Measurements from ENCODE around the gene PCDH9. TPM values are rescaled to one million over a fixed set of nuclear protein-coding genes. Genes with fewer than 3 reads are reported as not detected.

PCDH9 gene
- total RNA-seq, 1 donor from 2014 or later, result 9.8 TPM

- no peak overlapping the region for H3K4me3 Mint-ChIP-seq (ENCODE audit: unreplicated experiment)
- DNase-seq (ENCODE audit: low spot score), result no peak
- H3K27ac Mint-ChIP-seq (ENCODE audit: unreplicated experiment), result no peak overlapping the region
- H3K27me3 Mint-ChIP-seq (ENCODE audit: low read depth), result no peaks in the 10 kb centered on the region
- H3K4me1 Mint-ChIP-seq (ENCODE audit: low read depth), result no peaks in the 10 kb centered on the region
- H3K9me3 Mint-ChIP-seq (ENCODE audit: low read depth), result no peaks in the 10 kb centered on the region
- TF ChIP-seq CTCF (IDR thresholded peaks at IDR 0.05), result no peak
- no peaks in the 10 kb centered on the region for H3K36me3 Mint-ChIP-seq (ENCODE audit: low read depth)
Measured at GRCh38 chr13:67017276-67017675, 212.9 kb downstream of the PCDH9 start.

GRCh38 chr13:67015976-67016600 is 214.0 kb downstream of the PCDH9 start:
- Mint-ChIP-seq H3K27me3 (ENCODE audit: low read depth) (no peaks in the 10 kb centered on the region), H3K27ac (ENCODE audit: unreplicated experiment) (no peak overlapping the region), H3K9me3 (ENCODE audit: low read depth) (no peaks in the 10 kb centered on the region), H3K4me3 (ENCODE audit: unreplicated experiment) (no peak overlapping the region), H3K36me3 (ENCODE audit: low read depth) (no peaks in the 10 kb centered on the region), H3K4me1 (ENCODE audit: low read depth) (no peaks in the 10 kb centered on the region)
- no peak for TF ChIP-seq CTCF (IDR thresholded peaks at IDR 0.05)
- no peak for DNase-seq (ENCODE audit: low spot score)

GRCh38 chr13:67014399-67014798 is 215.7 kb downstream of the PCDH9 start:
- H3K9me3 Mint-ChIP-seq (ENCODE audit: low read depth), result no peaks in the 10 kb centered on the region
- TF ChIP-seq CTCF (IDR thresholded peaks at IDR 0.05), result no peak
- no peak for DNase-seq (ENCODE audit: low spot score)
- H3K4me3 Mint-ChIP-seq (ENCODE audit: unreplicated experiment), result no peak overlapping the region
- no peaks in the 10 kb centered on the region for H3K4me1 Mint-ChIP-seq (ENCODE audit: low read depth)
- no peaks in the 10 kb centered on the region for H3K27me3 Mint-ChIP-seq (ENCODE audit: low read depth)
- H3K27ac Mint-ChIP-seq (ENCODE audit: unreplicated experiment), result no peak overlapping the region
- no peaks in the 10 kb centered on the region for H3K36me3 Mint-ChIP-seq (ENCODE audit: low read depth)

- Mint-ChIP-seq H3K36me3 (ENCODE audit: low read depth) (no peaks in the 10 kb centered on the region), H3K4me1 (ENCODE audit: low read depth) (no peaks in the 10 kb centered on the region), H3K27ac (ENCODE audit: unreplicated experiment) (no peak overlapping the region), H3K9me3 (ENCODE audit: low read depth) (no peaks in the 10 kb centered on the region), H3K27me3 (ENCODE audit: low read depth) (no peaks in the 10 kb centered on the region), H3K4me3 (ENCODE audit: unreplicated experiment) (no peak overlapping the region)
- TF ChIP-seq CTCF (IDR thresholded peaks at IDR 0.05), result no peak
- DNase-seq (ENCODE audit: low spot score), result no peak
Measured at GRCh38 chr13:67013709-67014108, 216.4 kb downstream of the PCDH9 start.

- Mint-ChIP-seq H3K27me3 (ENCODE audit: low read depth) (no peaks in the 10 kb centered on the region), H3K36me3 (ENCODE audit: low read depth) (no peaks in the 10 kb centered on the region), H3K27ac (ENCODE audit: unreplicated experiment) (no peak overlapping the region), H3K4me1 (ENCODE audit: low read depth) (no peaks in the 10 kb centered on the region), H3K4me3 (ENCODE audit: unreplicated experiment) (no peak overlapping the region), H3K9me3 (ENCODE audit: low read depth) (no peaks in the 10 kb centered on the region)
- no peak for DNase-seq (ENCODE audit: low spot score)
- TF ChIP-seq CTCF (IDR thresholded peaks at IDR 0.05), result no peak
Measured at GRCh38 chr13:67008075-67008668, 222.0 kb downstream of the PCDH9 start.
